ENCODE data around the gene RSBN1L.

- TF ChIP-seq CTCF (conservative IDR thresholded peaks at IDR 0.05), result no peak
- no peak for TF ChIP-seq ZFX (IDR thresholded peaks at IDR 0.05)
Measured at GRCh38 chr7:77746824-77747165, 50.5 kb downstream of the RSBN1L start.
